ENCODE results near the gene UVSSA. TPM values are rescaled to one million over a fixed set of nuclear protein-coding genes. Genes with fewer than 3 reads are reported as not detected.
A peak's percentile ranks its signal among the peaks of the same experiment; 100 is the strongest.
"Not testable (repeated sequence)": the region's sequence is repeated elsewhere in the genome, so short reads cannot be mapped to it uniquely, and the experiment has no call there.

Gene UVSSA
- total RNA-seq, 1 donor from 2014 or later: 4.0 TPM

GRCh38 chr4:1323635-1324442, 23.2 kb upstream of the UVSSA start:
- TF ChIP-seq CTCF (conservative IDR thresholded peaks at IDR 0.05; ENCODE audit: low read depth, low read length): no peak
- no peak overlapping the region for H3K4me3 ChIP-seq (ENCODE audit: low read depth, low read length)
- peak; percentile 73 for DNase-seq (ENCODE audit: low read depth)

GRCh38 chr4:1324443-1325175, 22.4 kb upstream of the UVSSA start:
- DNase-seq (ENCODE audit: low read depth): not testable (repeated sequence)

GRCh38 chr4:1325176-1325480, 21.9 kb upstream of the UVSSA start:
- DNase-seq (ENCODE audit: low read depth): no peak
- TF ChIP-seq CTCF (conservative IDR thresholded peaks at IDR 0.05; ENCODE audit: low read depth, low read length): no peak
- no peak overlapping the region for H3K4me3 ChIP-seq (ENCODE audit: low read depth, low read length)

More at GRCh38 chr4:1324443-1325175, 22.4 kb upstream of the UVSSA start:
- not testable (repeated sequence) for H3K4me3 ChIP-seq (ENCODE audit: low read depth, low read length)

GRCh38 chr4:1325681-1326635, 21.1 kb upstream of the UVSSA start:
- no peak overlapping the region for H3K4me3 ChIP-seq (ENCODE audit: low read depth, low read length)
- TF ChIP-seq CTCF (conservative IDR thresholded peaks at IDR 0.05; ENCODE audit: low read depth, low read length): no peak
- no peak for DNase-seq (ENCODE audit: low read depth)

GRCh38 chr4:1326751-1327525, 20.1 kb upstream of the UVSSA start:
- DNase-seq (ENCODE audit: low read depth): no peak
- no peak for TF ChIP-seq CTCF (conservative IDR thresholded peaks at IDR 0.05; ENCODE audit: low read depth, low read length)
- H3K4me3 ChIP-seq (ENCODE audit: low read depth, low read length): no peak overlapping the region

GRCh38 chr4:1327526-1328266, 19.3 kb upstream of the UVSSA start:
- H3K4me3 ChIP-seq (ENCODE audit: low read depth, low read length): no peak overlapping the region
- no peak for DNase-seq (ENCODE audit: low read depth)
- TF ChIP-seq CTCF (conservative IDR thresholded peaks at IDR 0.05; ENCODE audit: low read depth, low read length): no peak

All from epithelial cell of proximal tubule (primary cell).